22Rv1 (cell line): ENCODE measurements around the gene SYT8.

Experiments used
- CTCF ChIP-seq: fragments of 450-650 bp; IDR thresholded peaks from 2 replicates; pipeline ENCODE4 v1.5.1; 2017; ENCODE audit warnings: mild to moderate bottlenecking
- ZFX ChIP-seq: fragments of 450-650 bp; IDR thresholded peaks from 2 replicates; pipeline ENCODE4 v1.6.1; 2017; ENCODE audit warnings: antibody characterized with exemption, borderline replicate concordance

GRCh38 chr11:1866226-1866625 is 31.4 kb downstream of the SYT8 start:
- TF ChIP-seq CTCF (no peak), ZFX (no peak)
